ENCODE results near the gene GAMT. TPM values are rescaled to one million over a fixed set of nuclear protein-coding genes. Genes with fewer than 3 reads are reported as not detected.

GAMT gene
- 33.7 and 61.5 TPM in 2 replicates for total RNA-seq

GRCh38 chr19:1401138-1401888, at the start of gene GAMT:
TSS of gene GAMT (minus strand) at chr19:1401542. CDS start at chr19:1401476, 66 bp downstream.

DNA sequence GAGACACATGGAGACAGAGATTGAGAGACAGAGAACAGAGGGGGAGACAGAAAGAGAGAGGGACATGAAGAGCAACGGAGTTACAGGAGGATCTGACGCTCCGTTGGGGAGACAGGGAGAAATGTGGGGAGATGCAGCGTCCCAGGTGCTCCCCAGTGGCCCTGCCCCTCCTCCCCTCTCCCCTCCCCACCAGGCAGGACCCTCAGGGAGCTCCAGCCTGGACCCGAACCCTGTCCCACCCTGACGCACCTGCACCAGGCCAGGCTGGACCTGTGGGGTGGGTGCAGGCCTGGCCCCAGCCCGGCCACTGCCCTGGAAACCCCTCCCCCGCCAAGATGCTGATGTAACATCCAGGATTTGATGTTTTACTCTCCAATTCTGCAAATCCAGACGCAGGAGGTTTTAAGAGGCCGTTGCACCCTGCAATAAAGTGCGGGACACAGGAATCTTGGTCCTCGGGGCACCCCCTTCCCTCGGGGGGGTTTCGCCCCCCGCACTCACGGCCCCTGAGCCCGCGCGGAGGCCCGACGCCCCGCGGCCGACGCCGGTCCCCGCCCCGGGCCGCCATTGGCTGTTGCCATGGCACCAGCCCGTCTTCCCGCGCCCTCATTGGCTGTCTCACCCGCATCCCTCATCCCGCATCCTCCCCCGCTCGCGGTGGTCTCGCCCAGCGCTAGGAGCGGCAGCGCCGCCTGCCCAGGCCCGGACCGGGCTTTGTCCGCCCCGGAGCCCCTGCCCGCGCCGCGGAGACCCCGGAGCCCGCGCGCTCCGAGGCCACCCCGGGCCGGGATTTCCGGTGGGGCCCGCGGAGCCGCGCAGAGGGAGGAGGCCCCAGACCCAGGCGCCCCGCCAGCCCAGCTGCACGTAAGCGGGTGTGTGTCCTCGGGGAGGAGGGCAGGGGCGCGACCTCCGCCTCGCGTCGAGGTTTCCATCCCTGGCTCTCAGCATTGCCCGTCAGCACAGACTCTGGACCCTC, 48.4 kb upstream of the GAMT start, which contains the start of gene APC2:
TSS of gene APC2 (plus strand) at position 655 of the 976 bp plus-strand sequence. CDS start 2,881 bp downstream, outside the sequence.

GRCh38 chr19:1438035-1438932, 36.9 kb upstream of the GAMT start, which contains the start of gene RPS15:
TSS of gene RPS15 (plus strand) at chr19:1438396. CDS start at chr19:1438426, 30 bp downstream.

GRCh38 chr19:1407528-1408299, 6.4 kb upstream of the GAMT start, which contains the start of gene DAZAP1:
TSS of gene DAZAP1 (plus strand) at chr19:1407586. CDS start at chr19:1407774, 188 bp downstream.

DNA sequence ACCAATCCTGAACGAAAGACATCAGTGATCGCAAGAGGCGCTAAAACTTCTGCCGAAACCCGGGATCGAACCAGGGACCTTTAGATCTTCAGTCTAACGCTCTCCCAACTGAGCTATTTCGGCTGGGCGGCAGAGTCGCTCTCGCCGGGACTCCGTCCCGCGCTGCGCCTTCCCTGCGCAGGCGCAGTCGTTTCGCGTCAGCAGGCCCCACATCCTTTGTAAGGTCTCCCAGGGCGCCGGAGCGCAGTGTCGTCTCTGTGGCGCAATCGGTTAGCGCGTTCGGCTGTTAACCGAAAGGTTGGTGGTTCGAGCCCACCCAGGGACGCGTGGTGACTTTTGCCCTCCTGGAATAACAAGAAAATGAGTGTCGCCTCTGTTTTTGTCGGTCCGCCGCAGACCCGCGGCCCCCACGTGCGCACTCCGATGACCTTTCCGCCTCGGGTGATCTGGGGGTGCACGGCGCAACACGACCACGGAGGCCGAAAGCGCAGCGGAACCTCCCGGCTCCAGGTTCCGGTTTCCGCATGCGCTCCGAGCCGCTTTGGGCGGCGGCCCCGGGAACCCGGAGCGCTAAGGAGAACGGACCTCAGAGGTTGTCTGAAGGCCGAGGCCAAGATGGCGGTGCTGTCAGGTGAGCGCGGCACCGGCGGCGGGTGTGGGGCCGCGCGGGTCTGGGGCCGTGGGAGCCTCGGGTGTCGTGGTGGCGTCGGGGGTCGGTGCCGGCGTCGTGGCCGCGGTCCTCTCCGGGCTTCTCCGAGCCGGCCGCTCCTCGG, 17.8 kb downstream of the GAMT start, which contains the start of gene NDUFS7:
TSS of gene NDUFS7 (plus strand) at position 596 of the 773 bp plus-strand sequence. CDS start at position 616, 20 bp downstream.

Other genes with a start within 250 kb of the GAMT start
- gene SBNO2, start 227.3 kb downstream of the GAMT start, total RNA-seq, result 36.8 and 60.2 TPM in 2 replicates
- 79.3 and 109 TPM in 2 replicates for gene STK11, start 195.8 kb downstream of the GAMT start, total RNA-seq
- gene CBARP, start 163.5 kb downstream of the GAMT start, total RNA-seq, result 1.6 and 5.3 TPM in 2 replicates
- 26.8 and 51.5 TPM in 2 replicates for gene ATP5F1D, start 159.8 kb downstream of the GAMT start, total RNA-seq
- gene MIDN, start 153.0 kb downstream of the GAMT start, total RNA-seq, result 24.9 and 33.2 TPM in 2 replicates
- gene CIRBP, start 132.2 kb downstream of the GAMT start, total RNA-seq, result 98.2 and 370 TPM in 2 replicates
- 29.7 and 45.3 TPM in 2 replicates for gene FAM174C, start 126.0 kb downstream of the GAMT start, total RNA-seq
- not detected in 2 replicates for gene EFNA2, start 115.7 kb downstream of the GAMT start, total RNA-seq
- gene NDUFS7, start 17.6 kb downstream of the GAMT start, total RNA-seq, result 63.7 and 92.6 TPM in 2 replicates
- 50.4 and 60.5 TPM in 2 replicates for gene DAZAP1, start 6.0 kb upstream of the GAMT start, total RNA-seq
- 434 and 768 TPM in 2 replicates for gene RPS15, start 36.9 kb upstream of the GAMT start, total RNA-seq
- 0.29 and 0.83 TPM in 2 replicates for gene APC2, start 48.6 kb upstream of the GAMT start, total RNA-seq
- 30.8 and 41.5 TPM in 2 replicates for gene C19orf25, start 77.7 kb upstream of the GAMT start, total RNA-seq
- gene PCSK4, start 88.8 kb upstream of the GAMT start, total RNA-seq, result 1.5 and 4.0 TPM in 2 replicates
- gene REEP6, start 89.6 kb upstream of the GAMT start, total RNA-seq, result 0.87 and 4.6 TPM in 2 replicates
- 5.7 and 11.7 TPM in 2 replicates for gene ADAMTSL5, start 111.5 kb upstream of the GAMT start, total RNA-seq
- 0.17 TPM in 1 of 2 replicates, not detected in the other for gene PLK5, start 122.5 kb upstream of the GAMT start, total RNA-seq
- gene MEX3D, start 166.8 kb upstream of the GAMT start, total RNA-seq, result 30.5 and 80.6 TPM in 2 replicates
- gene MBD3, start 191.3 kb upstream of the GAMT start, total RNA-seq, result 92.6 and 107 TPM in 2 replicates
- gene UQCR11, start 203.9 kb upstream of the GAMT start, total RNA-seq, result 59.3 and 98.6 TPM in 2 replicates

Data from smooth muscle cell of trachea (primary cell).